Heart left ventricle (tissue), 16 donors: Measurements from ENCODE around the gene MS4A10. TPM values are rescaled to one million over a fixed set of nuclear protein-coding genes. Genes with fewer than 3 reads are reported as not detected.
"Not testable (repeated sequence)": the region's sequence is repeated elsewhere in the genome, so short reads cannot be mapped to it uniquely, and the experiment has no call there.

Experiments
- ATAC-seq, 4 donors: fragments of 200-7000 bp; cut with Tn5 transposase; one replicate each; pipeline ENCODE4 v1.9.1; 2020 to 2022; ENCODE audit warnings: moderate library complexity in 4 of 4, mild to moderate bottlenecking in 3 of 4, moderate number of reproducible peaks in 1 of 4
- DNase-seq, 5 donors: peaks; one replicate each; pipeline ENCODE4 v3.0.0-alpha.2; 2020
- H3K27ac ChIP-seq, 12 donors: fragments of 200-600 bp; sonication (generic) in 4 of 12; one replicate each; pipeline versions ENCODE4 v1.5.0 to v1.8.0; 2016 to 2022; ENCODE audit warnings: mild to moderate bottlenecking in 2 of 12
- H3K27me3 ChIP-seq, 9 donors: fragments of 200-600 bp; sonication (generic) in 2 of 9; one replicate each; pipeline versions ENCODE4 v1.5.1 to v1.8.0; 2016 to 2022; ENCODE audit warnings: mild to moderate bottlenecking in 3 of 9
- H3K36me3 ChIP-seq, 9 donors: fragments of 200-600 bp; sonication (generic) in 2 of 9; one replicate each; pipeline versions ENCODE4 v1.5.0 to v1.8.0; 2018 to 2022; ENCODE audit warnings: mild to moderate bottlenecking in 2 of 9
- H3K4me1 ChIP-seq, 12 donors: fragments of 200-600 bp; sonication (generic) in 4 of 12; one replicate each; pipeline versions ENCODE4 v1.5.0 to v1.8.0; 2016 to 2022; ENCODE audit warnings: mild to moderate bottlenecking in 3 of 12
- H3K4me3 ChIP-seq, 12 donors: fragments of 200-600 bp; sonication (generic) in 4 of 12; one replicate each; pipeline versions ENCODE4 v1.5.0 to v1.8.0; 2017 to 2022; ENCODE audit warnings: mild to moderate bottlenecking in 9 of 12, moderate library complexity in 4 of 12
- H3K9me3 ChIP-seq, 12 donors: fragments of 200-600 bp; sonication (generic) in 4 of 12; one replicate each; pipeline versions ENCODE4 v1.5.0 to v1.8.0; 2016 to 2022; ENCODE audit warnings: mild to moderate bottlenecking in 1 of 12
- POLR2A ChIP-seq, 2 donors: fragments of 450-650 bp; IDR thresholded peaks; one replicate each; pipeline ENCODE4 v1.6.1; 2017; ENCODE audit warnings: antibody characterized with exemption in 2 of 2, mild to moderate bottlenecking in 2 of 2, moderate library complexity in 2 of 2
- WGBS, 4 donors: extraction: QIAGEN DNeasy Blood & Tissue Kit in 2 of 4; methylation state at CpG; one replicate each; pipeline versions ENCODE4 v1.1.5 to v1.1.7; 2013 to 2018; 5-methylcytosine and 5-hydroxymethylcytosine counted together
- intact Hi-C, 10 donors: fragments of 100-400 bp; cut with DNase I; formaldehyde crosslinking; loops; one replicate each; pipeline versions ENCODE4 v1.11.1 to v1.14.2; 2022
- polyA plus RNA-seq, 2 donors: library from polyadenylated mRNA; stranded (reverse); fragments of 200-250 nt; gene quantifications; one replicate each; pipeline ENCODE4 v1.2.3, GENCODE V29; 2013
- total RNA-seq, 9 donors: library from RNA; depleted of rRNA in 2 of 9; stranded (reverse); fragments of >200 nt in 2 of 9; fragmentation: NEBNext Ultra II Directional in 3 of 9; extraction: Animal tissue kit (Norgen Biotek cat#: 25700) in 3 of 9; gene quantifications; one replicate each; pipeline versions ENCODE4 v1.1.0 to v1.2.4, GENCODE V29; 2016 to 2023
- TF ChIP-seq, protein P1 (sequence below), 12 donors: fragments of 200-600 bp; sonication (generic) in 4 of 12; IDR thresholded peaks; one replicate each; pipeline versions ENCODE4 v1.5.0 to v1.8.0; 2018 to 2022; ENCODE audit warnings: antibody characterized with exemption in 12 of 12, mild to moderate bottlenecking in 5 of 12
- donor health status: ischemic (EF 13 %, LVEDD 7.1; RV severe dilation, severe dysfunction).
- donor health status: healthy with polysubstance abuse.
- donor health status: DM: no; HTN: yes; CAD: no.
- donor health status: DM: no; HTN: no; CAD: no.
- donor health status: ischemic (EF 25% LVEDD 6.9; RV normal size, moderate dysfunction).
- donor health status: ischemic (EF 25% LVEDD 5.7; RV mildly dilated, moderate dysfunction).
- donor health status: healthy.
- donor health status: DM: yes; HTN: yes; CAD: no.
- donor health status: ischemic (EF 35%, LVEDD 5.7; RV mildly dilated, moderate dysfunction).
- donor health status: nonischemic (EF 11% LVEDD 7.7; RV severe dilation, severe dysfunction).
- donor health status: DM: yes; HTN: yes; CAD: no.
- donor health status: PGD.
- donor health status: ischemic (EF 29% LVEDD 5.4; RV normal size, mild dysfunction).
- donor health status: nonischemic (EF 23%, LVEDD 6.1; RV moderate dilation, normal function).

The MS4A10 gene
- total and polyA plus RNA-seq, 11 donors, result not detected

DNA sequence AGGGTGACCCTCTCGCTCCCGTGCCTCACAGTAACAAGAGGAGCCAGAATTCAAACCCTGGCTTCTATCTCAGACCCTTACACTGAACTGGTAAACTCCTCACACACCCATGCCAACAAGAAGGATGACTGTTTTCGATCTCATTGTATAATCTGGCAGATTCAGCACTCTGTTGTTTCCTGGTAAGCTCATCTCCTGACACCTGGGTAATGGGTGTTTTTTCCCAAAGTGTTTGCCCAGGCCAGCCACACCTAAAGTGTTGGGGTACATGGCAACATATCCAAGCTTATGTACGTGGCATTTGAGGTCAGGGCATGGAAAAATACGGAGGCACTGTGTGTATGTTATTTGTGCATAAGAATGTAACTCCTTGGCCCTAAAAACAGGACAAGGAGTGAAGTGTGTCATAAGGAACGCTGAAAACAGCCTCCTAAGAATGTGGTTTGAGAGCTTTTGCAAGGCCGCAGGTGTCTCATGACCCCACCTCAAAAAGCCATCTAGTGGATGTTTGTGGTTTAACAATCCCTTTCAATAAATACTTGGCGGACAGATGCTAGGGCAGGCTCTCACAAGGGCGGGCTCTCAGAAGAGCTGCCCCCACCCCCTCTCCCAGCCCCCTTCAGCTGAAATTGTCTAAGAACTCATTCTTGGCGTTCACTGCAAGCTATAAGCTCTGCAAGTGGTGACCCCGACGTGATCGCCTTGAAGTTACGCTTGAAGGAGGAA lies 28.7 kb upstream of the MS4A10 start, which contains the start of gene MS4A15:
Gene MS4A15 (plus strand): TSS at position 561 of the 726 bp plus-strand sequence. CDS start 6,867 bp downstream, outside the sequence.
- intact Hi-C loops, result loop anchor here in 1 of 10 donors (10.0 kb wide), 1 partner anchor 62 kb away; the partner anchor contains the start of gene MS4A8
- Histone ChIP-seq H3K27me3 (peaks cover 0 to 41% (median 6%) of the 10 kb centered on the region in 9 donors), H3K27ac (no peak within 1 kb of the TSS), H3K9me3 (no peaks in the 10 kb centered on the region), H3K36me3 (no peaks in the 10 kb centered on the region), H3K4me1 (no peaks in the 10 kb centered on the region), H3K4me3 (no peak within 1 kb of the TSS)
- no peak for TF ChIP-seq POLR2A (IDR thresholded peaks at IDR 0.05)
- TF ChIP-seq, protein P1, sequence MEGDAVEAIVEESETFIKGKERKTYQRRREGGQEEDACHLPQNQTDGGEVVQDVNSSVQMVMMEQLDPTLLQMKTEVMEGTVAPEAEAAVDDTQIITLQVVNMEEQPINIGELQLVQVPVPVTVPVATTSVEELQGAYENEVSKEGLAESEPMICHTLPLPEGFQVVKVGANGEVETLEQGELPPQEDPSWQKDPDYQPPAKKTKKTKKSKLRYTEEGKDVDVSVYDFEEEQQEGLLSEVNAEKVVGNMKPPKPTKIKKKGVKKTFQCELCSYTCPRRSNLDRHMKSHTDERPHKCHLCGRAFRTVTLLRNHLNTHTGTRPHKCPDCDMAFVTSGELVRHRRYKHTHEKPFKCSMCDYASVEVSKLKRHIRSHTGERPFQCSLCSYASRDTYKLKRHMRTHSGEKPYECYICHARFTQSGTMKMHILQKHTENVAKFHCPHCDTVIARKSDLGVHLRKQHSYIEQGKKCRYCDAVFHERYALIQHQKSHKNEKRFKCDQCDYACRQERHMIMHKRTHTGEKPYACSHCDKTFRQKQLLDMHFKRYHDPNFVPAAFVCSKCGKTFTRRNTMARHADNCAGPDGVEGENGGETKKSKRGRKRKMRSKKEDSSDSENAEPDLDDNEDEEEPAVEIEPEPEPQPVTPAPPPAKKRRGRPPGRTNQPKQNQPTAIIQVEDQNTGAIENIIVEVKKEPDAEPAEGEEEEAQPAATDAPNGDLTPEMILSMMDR (IDR thresholded peaks at IDR 0.05), result peak in 2 of 12 donors; percentile 5 to 9
- WGBS, 4 donors, result 57 to 64% (median 59%) methylated on average over 13 to 14 of the region's 14 CpGs
- ATAC-seq (no peak), DNase-seq (no peak)

DNA sequence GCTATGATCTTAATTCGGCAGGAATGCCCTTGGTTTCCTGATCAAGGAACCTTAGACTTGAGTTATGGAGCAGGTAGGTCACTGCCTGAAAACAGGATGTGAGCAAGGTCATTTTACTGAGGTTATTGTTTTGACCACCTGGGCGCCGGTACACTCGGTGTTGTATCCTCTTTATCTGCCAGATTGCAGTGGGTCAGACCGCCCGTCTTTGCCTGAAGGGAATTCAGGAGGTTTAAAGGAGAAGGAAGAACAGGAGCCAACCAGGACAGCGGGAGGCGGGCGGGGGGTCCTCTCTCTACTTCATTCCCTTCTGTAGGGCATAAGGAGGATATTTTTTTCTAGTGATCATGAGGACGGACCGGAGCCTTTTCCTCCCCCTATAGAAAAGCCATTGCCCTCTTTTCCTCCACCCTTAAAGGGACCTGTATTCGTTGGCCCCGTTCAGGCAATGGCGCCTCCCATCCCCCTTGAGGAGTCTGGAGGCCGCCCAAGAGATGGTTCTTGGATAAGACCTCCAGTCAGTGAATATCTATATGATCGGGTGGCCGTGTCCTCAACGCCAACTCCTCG lies 27.8 kb upstream of the MS4A10 start:
- intact Hi-C loops, result loop anchor here in 1 of 10 donors (10.0 kb wide), 1 partner anchor 63 kb away; the partner anchor contains the start of gene MS4A8
- DNase-seq, result no peak
- no peak for ATAC-seq
- H3K9me3 ChIP-seq, result no peaks in the 10 kb centered on the region
- WGBS, 4 donors, result 88 to 92% (median 89%) methylated on average over 19 of the region's 19 CpGs
- no peak overlapping the region for H3K27ac ChIP-seq
- peaks cover 0 to 6% (median 0%) of the 10 kb centered on the region in 12 donors for H3K4me1 ChIP-seq
- H3K36me3 ChIP-seq, result no peaks in the 10 kb centered on the region
- peaks cover 0 to 40% (median 4%) of the 10 kb centered on the region in 9 donors for H3K27me3 ChIP-seq
- no peak for TF ChIP-seq POLR2A (IDR thresholded peaks at IDR 0.05)
- TF ChIP-seq, protein P1 (IDR thresholded peaks at IDR 0.05), result no peak
- no peak overlapping the region for H3K4me3 ChIP-seq

DNA sequence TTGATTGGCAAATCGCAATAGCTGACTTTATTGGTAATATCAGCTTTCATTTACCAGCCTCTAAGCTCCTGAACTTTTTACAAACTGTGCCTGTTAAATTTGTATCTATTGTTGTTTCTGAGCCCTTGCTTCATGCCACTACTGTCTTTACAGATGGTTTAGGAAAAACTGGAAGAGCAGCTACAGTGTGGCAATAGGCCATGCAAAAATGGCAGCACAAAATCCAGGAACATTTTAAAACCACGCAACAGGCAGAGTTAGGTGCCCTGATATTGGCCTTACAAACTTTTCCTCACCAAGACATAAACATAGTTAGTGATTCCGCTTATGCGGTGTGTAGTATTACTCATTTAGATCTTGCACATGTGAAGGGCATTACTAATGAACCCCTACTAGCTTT lies 26.5 kb upstream of the MS4A10 start:
- H3K27me3 ChIP-seq, result peaks cover 0 to 43% (median 2%) of the 10 kb centered on the region in 9 donors
- not testable (repeated sequence) for ATAC-seq, H3K4me3 ChIP-seq, H3K27ac ChIP-seq, H3K4me1 ChIP-seq, H3K36me3 ChIP-seq, H3K9me3 ChIP-seq, DNase-seq
- 95 to 97% (median 96%) methylated on average over 4 of the region's 4 CpGs for WGBS, 4 donors
- intact Hi-C loops, result loop anchor here in 1 of 10 donors (10.0 kb wide), 1 partner anchor 64 kb away; the partner anchor contains the start of gene MS4A8

DNA sequence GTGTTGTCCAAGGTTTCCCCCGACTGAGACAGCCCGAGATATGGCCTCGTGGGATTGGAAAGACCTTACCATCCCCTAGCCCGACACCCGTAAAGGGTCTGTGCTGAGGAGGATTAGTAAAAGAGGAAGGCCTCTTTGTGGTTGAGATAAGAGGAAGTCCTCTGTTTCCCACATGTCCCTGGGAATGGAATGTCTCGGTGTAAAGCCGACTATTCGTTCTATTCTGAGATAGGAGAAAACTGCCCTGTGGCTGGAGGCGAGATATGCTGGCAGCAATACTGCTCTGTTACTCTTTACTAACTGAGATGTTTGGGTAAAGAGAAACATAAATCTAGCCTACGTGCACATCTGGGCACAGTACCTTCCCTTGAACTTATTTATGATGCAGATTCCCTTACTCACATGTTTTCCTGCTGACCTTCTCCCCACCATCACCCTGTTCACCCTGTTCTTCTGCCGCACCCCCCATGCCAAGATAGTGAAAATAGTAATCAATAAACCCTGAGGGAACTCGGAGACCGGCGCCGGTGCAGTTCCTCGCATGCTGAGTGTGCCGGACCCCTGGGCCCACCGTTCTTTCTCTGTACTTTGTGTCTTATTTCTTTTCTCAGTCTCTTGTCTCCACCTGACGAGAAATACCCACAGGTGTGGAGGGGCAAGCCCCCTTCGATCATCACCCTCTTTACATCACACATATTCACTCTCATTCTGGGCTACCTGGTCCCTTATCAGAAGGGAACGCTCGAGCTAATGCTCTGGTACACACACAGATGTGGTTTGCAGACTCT lies 25.5 kb upstream of the MS4A10 start:
- DNase-seq, H3K27ac ChIP-seq, ATAC-seq, H3K36me3 ChIP-seq, H3K4me3 ChIP-seq, H3K9me3 ChIP-seq, H3K4me1 ChIP-seq: not testable (repeated sequence)
- H3K27me3 ChIP-seq, result peaks cover 0 to 41% (median 2%) of the 10 kb centered on the region in 9 donors
- intact Hi-C loops, result loop anchor here in 1 of 10 donors (10.0 kb wide), 1 partner anchor 65 kb away; the partner anchor contains the start of gene MS4A8
- WGBS, 4 donors, result 48 to 66% (median 51%) methylated on average over 22 of the region's 22 CpGs
